RWPE1 (cell line): ENCODE results near the gene RTKN.
"Not testable (repeated sequence)": the region's sequence is repeated elsewhere in the genome, so short reads cannot be mapped to it uniquely, and the experiment has no call there.

Experiments used
- CTCF ChIA-PET: fragments of 350-600 bp; sonication (Branson Sonifier 250); formaldehyde crosslinking; extraction: SDS; loops from one replicate; lab custom pipeline; 2021; lab: Yijun Ruan, JAX
- POLR2A ChIA-PET: fragments of 400-600 bp; formaldehyde crosslinking; extraction: SDS; loops from one replicate; lab custom pipeline; 2020; ENCODE audit warnings: antibody characterized with exemption; ENCODE audit not compliant: low non-redundant PET; lab: Yijun Ruan, JAX
- DNase-seq: peaks from one replicate; pipeline ENCODE4 v3.0.0; 2012; ENCODE audit warnings: low spot score
- H3K27ac ChIP-seq: fragments of 450-650 bp; 2 replicates; pipeline ENCODE4 v1.5.1; 2017
- TF ChIP-seq, protein P1 (sequence below): fragments of 450-650 bp; conservative IDR thresholded peaks from 2 replicates; pipeline ENCODE4 v1.5.1; 2017; ENCODE audit warnings: low read depth, mild to moderate bottlenecking

The RTKN gene

DNA sequence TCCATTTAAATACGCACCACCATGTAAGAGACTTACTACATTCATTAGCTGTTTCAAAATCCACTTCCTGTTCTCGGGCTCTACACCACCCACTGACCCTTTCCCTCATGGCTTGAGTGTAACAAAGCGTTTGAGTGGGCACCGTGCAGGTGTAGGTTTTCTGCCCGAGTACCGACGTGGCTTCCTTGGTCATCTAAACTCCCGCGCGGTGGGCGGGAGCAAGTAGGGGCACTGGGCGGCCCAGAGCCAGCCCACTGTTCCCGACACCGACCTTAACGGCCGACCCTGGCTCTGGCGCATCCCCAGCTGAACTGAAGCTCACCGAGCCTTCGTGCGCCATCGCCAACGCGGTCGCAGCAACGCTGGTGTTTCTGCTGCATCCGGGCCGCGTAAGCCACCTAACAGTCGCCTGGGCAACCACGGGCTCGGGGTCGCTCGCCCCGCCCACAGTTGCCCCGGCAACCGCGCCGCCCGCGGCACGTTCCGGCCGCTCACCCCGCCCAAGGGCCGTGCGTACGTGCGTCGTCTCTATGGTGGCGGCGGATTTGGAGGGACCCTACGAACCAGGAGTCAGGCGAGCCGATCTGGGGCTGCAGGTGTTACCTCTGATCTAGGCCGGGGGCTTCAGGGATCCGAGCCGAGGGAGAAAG is 20.4 kb downstream of the RTKN start, which contains the start of the genes C2orf81 and WDR54:
Gene C2orf81, minus strand, starts transcription at position 399 of the 650 bp plus-strand sequence. Its CDS starts 59 bp downstream, at position 340.
Gene WDR54, plus strand, starts transcription at position 510 of the 650 bp plus-strand sequence. CDS start 424 bp downstream, outside the sequence.
- CTCF ChIA-PET, result no interaction called here
- POLR2A ChIA-PET, result interaction anchor here (0.6 kb wide), 2 partner anchors 13 to 21 kb away, joined by 3 read pairs; no protein-coding TSS in a partner anchor
- TF ChIP-seq, protein P1, sequence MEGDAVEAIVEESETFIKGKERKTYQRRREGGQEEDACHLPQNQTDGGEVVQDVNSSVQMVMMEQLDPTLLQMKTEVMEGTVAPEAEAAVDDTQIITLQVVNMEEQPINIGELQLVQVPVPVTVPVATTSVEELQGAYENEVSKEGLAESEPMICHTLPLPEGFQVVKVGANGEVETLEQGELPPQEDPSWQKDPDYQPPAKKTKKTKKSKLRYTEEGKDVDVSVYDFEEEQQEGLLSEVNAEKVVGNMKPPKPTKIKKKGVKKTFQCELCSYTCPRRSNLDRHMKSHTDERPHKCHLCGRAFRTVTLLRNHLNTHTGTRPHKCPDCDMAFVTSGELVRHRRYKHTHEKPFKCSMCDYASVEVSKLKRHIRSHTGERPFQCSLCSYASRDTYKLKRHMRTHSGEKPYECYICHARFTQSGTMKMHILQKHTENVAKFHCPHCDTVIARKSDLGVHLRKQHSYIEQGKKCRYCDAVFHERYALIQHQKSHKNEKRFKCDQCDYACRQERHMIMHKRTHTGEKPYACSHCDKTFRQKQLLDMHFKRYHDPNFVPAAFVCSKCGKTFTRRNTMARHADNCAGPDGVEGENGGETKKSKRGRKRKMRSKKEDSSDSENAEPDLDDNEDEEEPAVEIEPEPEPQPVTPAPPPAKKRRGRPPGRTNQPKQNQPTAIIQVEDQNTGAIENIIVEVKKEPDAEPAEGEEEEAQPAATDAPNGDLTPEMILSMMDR, result no peak
- DNase-seq, result peak; percentile 85
- H3K27ac ChIP-seq, result peak within 1 kb of the TSS; percentile 94

DNA sequence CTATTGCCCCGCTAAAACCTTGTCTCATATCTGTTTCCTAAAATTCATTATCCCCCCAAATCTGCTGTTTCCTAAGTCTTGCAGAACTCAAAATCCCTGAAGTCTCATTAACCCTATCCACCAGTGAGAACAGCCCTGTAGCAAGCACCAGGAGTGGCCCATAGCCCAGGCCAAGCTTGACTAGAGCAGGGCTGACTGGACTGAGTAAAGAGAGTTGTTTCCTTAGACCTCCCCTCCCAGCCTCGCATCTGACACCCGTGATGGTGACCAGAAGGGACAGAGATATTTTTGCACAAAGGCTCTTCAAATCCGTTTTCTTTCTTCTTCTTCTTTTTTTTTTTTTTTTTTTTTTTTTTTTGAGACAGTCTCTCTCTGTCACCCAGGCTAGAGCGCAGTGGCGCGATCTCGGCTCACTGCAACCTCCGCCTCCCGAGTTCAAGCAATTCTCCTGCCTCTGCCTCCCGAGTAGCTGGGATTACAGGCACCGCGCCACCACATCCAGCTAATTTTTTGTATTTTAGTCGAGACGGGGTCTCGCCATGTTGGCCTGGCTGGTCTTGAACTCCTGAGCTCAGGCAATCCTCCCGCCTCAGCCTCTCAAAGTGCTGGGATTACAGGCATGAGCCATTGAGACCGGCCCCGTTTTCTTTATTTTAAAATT is 21.2 kb downstream of the RTKN start:
- DNase-seq, POLR2A ChIA-PET: not testable (repeated sequence)
- peak overlapping the region; percentile 94 for H3K27ac ChIP-seq
- CTCF ChIA-PET, result interaction anchor here (1.0 kb wide), 1 partner anchor 29 kb away, joined by 3 read pairs; no protein-coding TSS in a partner anchor

DNA sequence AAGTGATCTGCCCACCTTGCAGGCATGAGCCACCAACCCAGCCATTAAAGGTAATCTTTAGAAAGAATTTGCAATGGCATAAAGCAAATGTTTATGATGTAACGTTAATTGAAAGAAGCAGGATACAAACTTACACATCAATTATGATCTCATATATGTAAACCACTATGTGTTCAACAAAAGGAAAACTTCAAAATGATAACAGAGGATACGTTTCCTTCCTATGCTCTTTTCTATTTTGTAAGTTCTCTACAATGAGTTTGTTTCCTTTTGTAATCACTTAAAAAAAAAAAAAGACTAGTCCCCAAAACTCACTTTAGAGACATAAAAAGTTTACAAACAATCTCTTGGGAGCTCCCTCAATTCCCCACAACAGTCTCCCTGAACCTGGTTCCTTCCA is 21.7 kb downstream of the RTKN start:
- CTCF ChIA-PET, result interaction anchor here (1.0 kb wide), 1 partner anchor 29 kb away, joined by 3 read pairs; no protein-coding TSS in a partner anchor
- no peak for DNase-seq
- no peak overlapping the region for H3K27ac ChIP-seq
- POLR2A ChIA-PET, result no interaction called here
- TF ChIP-seq, protein P1, result no peak

- CTCF ChIA-PET, result interaction anchor here (0.6 kb wide), 1 partner anchor 638 kb away, joined by 3 read pairs; no protein-coding TSS in a partner anchor
Observed at GRCh38 chr2:74419345-74419744, 22.4 kb downstream of the RTKN start.

GRCh38 chr2:74418312-74418711 is 23.4 kb downstream of the RTKN start:
- TF ChIP-seq, protein P1, result no peak
- ChIA-PET CTCF (no interaction called here), POLR2A (no interaction called here)
- H3K27ac ChIP-seq, result no peak overlapping the region
- no peak for DNase-seq

More at GRCh38 chr2:74419345-74419744, 22.4 kb downstream of the RTKN start:
- no peak overlapping the region for H3K27ac ChIP-seq
- POLR2A ChIA-PET, result no interaction called here
- TF ChIP-seq, protein P1, result no peak
- DNase-seq, result no peak

DNA sequence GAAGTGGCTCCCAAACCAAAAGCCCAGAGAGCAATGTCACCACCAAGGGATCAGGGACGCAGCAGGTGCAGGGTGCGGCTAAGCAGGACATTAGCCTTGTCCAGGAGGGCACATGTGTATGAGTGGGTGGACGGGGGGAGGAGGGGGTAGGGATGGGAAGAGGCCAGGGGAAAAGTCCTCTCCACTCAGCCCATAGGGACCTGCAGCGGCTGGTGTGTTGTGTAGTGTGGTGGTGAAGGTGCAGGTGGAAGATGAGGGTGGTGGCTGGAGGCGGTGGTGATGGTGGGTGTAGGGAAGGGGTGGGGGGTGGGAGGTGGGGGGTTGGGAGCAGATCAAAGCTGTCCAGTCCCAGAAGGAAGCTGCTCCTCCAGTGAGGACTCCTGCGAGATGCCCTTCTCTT is 24.0 kb downstream of the RTKN start:
- CTCF ChIA-PET, result no interaction called here

More for the DNA sequence above, 24.0 kb downstream of the RTKN start:
- no peak overlapping the region for H3K27ac ChIP-seq
- TF ChIP-seq, protein P1, result no peak
- POLR2A ChIA-PET, result no interaction called here
- no peak for DNase-seq
